ENCODE data around the gene FAM50B.

Gene FAM50B

GRCh38 chr6:3892603-3893002, 43.4 kb downstream of the FAM50B start:
- no peak for DNase-seq (ENCODE audit: low spot score)
- in situ Hi-C loops (cut with MboI; ENCODE audit: low pct_unique_long_range_greater_than_20kb, low sequenced_read_pairs, unreplicated experiment) = no loop called here
- TF ChIP-seq, protein P1, sequence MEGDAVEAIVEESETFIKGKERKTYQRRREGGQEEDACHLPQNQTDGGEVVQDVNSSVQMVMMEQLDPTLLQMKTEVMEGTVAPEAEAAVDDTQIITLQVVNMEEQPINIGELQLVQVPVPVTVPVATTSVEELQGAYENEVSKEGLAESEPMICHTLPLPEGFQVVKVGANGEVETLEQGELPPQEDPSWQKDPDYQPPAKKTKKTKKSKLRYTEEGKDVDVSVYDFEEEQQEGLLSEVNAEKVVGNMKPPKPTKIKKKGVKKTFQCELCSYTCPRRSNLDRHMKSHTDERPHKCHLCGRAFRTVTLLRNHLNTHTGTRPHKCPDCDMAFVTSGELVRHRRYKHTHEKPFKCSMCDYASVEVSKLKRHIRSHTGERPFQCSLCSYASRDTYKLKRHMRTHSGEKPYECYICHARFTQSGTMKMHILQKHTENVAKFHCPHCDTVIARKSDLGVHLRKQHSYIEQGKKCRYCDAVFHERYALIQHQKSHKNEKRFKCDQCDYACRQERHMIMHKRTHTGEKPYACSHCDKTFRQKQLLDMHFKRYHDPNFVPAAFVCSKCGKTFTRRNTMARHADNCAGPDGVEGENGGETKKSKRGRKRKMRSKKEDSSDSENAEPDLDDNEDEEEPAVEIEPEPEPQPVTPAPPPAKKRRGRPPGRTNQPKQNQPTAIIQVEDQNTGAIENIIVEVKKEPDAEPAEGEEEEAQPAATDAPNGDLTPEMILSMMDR (IDR thresholded peaks at IDR 0.05; ENCODE audit: extremely low read depth, insufficient read depth, missing control alignments) = no peak

GRCh38 chr6:3893487-3893886, 44.3 kb downstream of the FAM50B start:
- in situ Hi-C loops (cut with MboI; ENCODE audit: low pct_unique_long_range_greater_than_20kb, low sequenced_read_pairs, unreplicated experiment) = no loop called here
- TF ChIP-seq, protein P1 (IDR thresholded peaks at IDR 0.05; ENCODE audit: extremely low read depth, insufficient read depth, missing control alignments) = no peak
- no peak for DNase-seq (ENCODE audit: low spot score)

GRCh38 chr6:3893917-3894316, 44.7 kb downstream of the FAM50B start:
- in situ Hi-C loops (cut with MboI; ENCODE audit: low pct_unique_long_range_greater_than_20kb, low sequenced_read_pairs, unreplicated experiment) = no loop called here
- TF ChIP-seq, protein P1 (IDR thresholded peaks at IDR 0.05; ENCODE audit: extremely low read depth, insufficient read depth, missing control alignments) = no peak
- no peak for DNase-seq (ENCODE audit: low spot score)

DNA sequence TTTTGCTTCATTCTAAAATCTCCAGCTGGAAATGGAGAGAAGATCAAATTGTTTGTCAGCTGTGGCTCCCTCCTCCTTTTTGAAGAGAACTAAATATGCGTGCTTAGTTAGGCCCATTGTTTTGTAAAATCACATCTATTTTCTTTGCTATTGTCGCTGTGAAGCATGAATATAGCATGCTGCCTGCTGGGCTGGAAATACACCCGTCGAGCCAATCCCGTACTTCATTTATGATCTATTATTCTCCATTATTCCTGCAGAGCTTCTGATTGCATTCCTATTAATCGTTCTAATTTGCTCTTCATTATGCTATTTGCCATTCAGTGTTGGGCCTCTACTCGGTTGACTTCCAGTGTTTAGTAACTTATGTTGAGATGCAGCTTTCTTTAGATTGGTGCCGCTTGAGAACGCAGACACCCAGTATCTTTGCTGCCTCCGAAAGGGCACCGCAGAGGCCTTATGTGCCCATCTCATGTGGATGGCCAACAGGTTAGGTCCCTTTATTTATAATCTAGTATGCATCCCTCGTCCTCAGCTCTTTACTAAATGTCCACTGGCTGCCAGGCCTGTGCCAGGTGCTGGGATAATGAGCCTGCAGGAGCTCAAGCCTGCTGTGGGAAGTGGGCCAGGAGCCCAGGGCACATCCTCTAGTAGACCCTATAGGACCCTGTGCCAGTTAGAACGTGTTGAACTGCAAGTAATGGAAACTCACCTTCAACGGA, 45.6 kb downstream of the FAM50B start:
- in situ Hi-C loops (cut with MboI; ENCODE audit: low pct_unique_long_range_greater_than_20kb, low sequenced_read_pairs, unreplicated experiment) = no loop called here
- TF ChIP-seq, protein P1 (IDR thresholded peaks at IDR 0.05; ENCODE audit: extremely low read depth, insufficient read depth, missing control alignments) = no peak
- DNase-seq (ENCODE audit: low spot score) = no peak

DNA sequence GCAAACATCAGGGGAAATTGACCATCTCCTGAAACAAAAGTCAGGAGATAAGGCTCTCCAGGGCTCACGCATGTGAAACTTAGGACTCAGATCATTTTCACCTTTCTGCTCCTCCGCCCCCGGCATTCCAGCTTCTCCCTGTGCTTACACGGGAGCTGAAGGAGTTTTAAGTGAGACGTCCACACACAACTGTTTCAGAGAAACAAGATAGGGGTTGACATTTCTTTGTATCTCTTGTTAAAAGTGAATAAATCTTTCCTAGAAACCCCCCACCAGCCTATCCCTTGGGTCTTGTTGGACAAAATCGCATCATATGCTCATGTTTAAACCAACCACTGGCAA, 46.1 kb downstream of the FAM50B start:
- TF ChIP-seq, protein P1 (IDR thresholded peaks at IDR 0.05; ENCODE audit: extremely low read depth, insufficient read depth, missing control alignments) = no peak
- DNase-seq (ENCODE audit: low spot score) = no peak
- in situ Hi-C loops (cut with MboI; ENCODE audit: low pct_unique_long_range_greater_than_20kb, low sequenced_read_pairs, unreplicated experiment) = no loop called here

DNA sequence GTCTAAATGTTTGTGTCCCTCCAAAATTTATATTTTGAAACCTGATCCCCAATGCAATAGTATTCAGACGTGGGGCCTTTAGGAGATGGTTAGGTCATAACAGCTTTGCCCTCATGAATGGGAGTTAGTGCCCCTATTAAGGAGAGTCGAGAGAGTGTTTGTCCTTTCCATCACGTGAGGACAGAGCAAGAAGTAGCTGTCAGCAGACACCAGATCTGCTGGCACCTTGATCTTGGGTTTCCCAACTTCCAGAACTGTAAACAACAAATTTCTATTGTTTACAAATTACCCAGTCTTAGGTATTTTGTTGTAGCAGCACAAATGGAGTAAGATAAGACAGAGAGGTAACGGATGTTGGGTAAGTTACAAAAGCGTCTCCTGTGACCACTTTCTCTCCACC, 46.6 kb downstream of the FAM50B start:
- in situ Hi-C loops (cut with MboI; ENCODE audit: low pct_unique_long_range_greater_than_20kb, low sequenced_read_pairs, unreplicated experiment) = no loop called here
- TF ChIP-seq, protein P1 (IDR thresholded peaks at IDR 0.05; ENCODE audit: extremely low read depth, insufficient read depth, missing control alignments) = no peak
- no peak for DNase-seq (ENCODE audit: low spot score)
